ENCODE data around the gene ALLC.

- no peak for TF ChIP-seq CTCF (IDR thresholded peaks at IDR 0.05)
- no peak for TF ChIP-seq RFX5 (IDR thresholded peaks at IDR 0.05; ENCODE audit: low read length)
- TF ChIP-seq EP300 (IDR thresholded peaks at IDR 0.05; ENCODE audit: borderline replicate concordance in 1 of 2, low read depth in 1 of 2, low read length in 1 of 2) = no peak
- TF ChIP-seq MAX (IDR thresholded peaks at IDR 0.05; ENCODE audit: low read depth) = no peak
- TF ChIP-seq, protein P1, sequence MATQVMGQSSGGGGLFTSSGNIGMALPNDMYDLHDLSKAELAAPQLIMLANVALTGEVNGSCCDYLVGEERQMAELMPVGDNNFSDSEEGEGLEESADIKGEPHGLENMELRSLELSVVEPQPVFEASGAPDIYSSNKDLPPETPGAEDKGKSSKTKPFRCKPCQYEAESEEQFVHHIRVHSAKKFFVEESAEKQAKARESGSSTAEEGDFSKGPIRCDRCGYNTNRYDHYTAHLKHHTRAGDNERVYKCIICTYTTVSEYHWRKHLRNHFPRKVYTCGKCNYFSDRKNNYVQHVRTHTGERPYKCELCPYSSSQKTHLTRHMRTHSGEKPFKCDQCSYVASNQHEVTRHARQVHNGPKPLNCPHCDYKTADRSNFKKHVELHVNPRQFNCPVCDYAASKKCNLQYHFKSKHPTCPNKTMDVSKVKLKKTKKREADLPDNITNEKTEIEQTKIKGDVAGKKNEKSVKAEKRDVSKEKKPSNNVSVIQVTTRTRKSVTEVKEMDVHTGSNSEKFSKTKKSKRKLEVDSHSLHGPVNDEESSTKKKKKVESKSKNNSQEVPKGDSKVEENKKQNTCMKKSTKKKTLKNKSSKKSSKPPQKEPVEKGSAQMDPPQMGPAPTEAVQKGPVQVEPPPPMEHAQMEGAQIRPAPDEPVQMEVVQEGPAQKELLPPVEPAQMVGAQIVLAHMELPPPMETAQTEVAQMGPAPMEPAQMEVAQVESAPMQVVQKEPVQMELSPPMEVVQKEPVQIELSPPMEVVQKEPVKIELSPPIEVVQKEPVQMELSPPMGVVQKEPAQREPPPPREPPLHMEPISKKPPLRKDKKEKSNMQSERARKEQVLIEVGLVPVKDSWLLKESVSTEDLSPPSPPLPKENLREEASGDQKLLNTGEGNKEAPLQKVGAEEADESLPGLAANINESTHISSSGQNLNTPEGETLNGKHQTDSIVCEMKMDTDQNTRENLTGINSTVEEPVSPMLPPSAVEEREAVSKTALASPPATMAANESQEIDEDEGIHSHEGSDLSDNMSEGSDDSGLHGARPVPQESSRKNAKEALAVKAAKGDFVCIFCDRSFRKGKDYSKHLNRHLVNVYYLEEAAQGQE (IDR thresholded peaks at IDR 0.05; ENCODE audit: low read depth, low read length) = no peak
- TF ChIP-seq FOXM1 (IDR thresholded peaks at IDR 0.05; ENCODE audit: low read depth) = no peak
- TF ChIP-seq NRF1 (IDR thresholded peaks at IDR 0.05; ENCODE audit: low read depth, low read length) = no peak
- TF ChIP-seq TAF1 (IDR thresholded peaks at IDR 0.05; ENCODE audit: borderline replicate concordance, low read depth, low read length) = no peak
- TF ChIP-seq MXI1 (IDR thresholded peaks at IDR 0.05; ENCODE audit: low read depth, low read length) = no peak
- no peak for TF ChIP-seq YY1 (IDR thresholded peaks at IDR 0.05; ENCODE audit: low read depth)
- TF ChIP-seq SMC3 (IDR thresholded peaks at IDR 0.05; ENCODE audit: low read depth, low read length) = no peak
- TF ChIP-seq RAD21 (IDR thresholded peaks at IDR 0.05; ENCODE audit: low read length) = no peak
- TF ChIP-seq TCF12 (IDR thresholded peaks at IDR 0.05) = no peak
- TF ChIP-seq POLR2AphosphoS5 (IDR thresholded peaks at IDR 0.05; ENCODE audit: low read depth, low read length) = no peak
Observed at GRCh38 chr2:3749201-3749600, 91.2 kb downstream of the ALLC start.
